ENCODE measurements around the gene ISG20L2. TPM values are rescaled to one million over a fixed set of nuclear protein-coding genes. Genes with fewer than 3 reads are reported as not detected.

Gene ISG20L2
- total RNA-seq, 2 experiments from 2014 or later = 44.2 to 50.9 TPM

DNA sequence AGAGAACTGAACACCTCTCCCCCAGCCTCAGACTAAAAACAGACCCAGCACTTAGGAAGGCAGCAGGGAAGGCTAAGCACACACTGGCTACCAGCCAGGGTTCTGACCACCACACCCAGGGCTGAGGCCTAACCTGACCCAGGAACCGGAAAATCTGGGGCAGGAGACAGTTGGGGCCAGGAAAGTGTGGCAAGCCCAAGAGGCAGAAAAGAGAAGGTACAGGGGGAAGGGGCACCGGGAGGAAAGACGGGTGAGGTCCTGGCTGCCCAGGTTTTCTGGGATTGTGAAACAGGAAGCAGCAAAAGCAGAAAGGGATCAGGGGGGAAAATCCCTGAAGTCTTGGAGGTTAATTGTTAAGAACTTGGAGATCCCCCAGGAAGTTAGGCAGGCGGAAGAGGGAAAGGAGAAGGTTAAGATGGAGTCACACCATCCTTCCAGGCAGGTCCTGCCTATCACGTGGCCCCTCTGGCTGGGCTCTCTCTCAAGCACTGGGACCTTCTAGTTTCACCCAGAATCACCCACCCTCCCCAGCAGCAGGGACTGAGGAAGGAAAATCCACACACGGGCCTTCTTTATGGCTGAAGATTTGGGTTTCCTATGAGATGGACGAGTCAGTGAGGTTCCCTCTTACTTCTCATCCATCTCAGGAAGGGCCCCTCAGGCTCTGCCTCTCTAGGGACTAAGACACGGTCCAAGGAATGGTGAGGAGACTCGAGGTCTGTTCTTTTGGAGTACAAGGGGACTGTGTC lies 20.3 kb upstream of the ISG20L2 start:
- peak overlapping the region; percentile 96 for H3K4me3 Mint-ChIP-seq
- intact Hi-C loops (cut with DNase I, micrococcal nuclease) = loop anchor here in 1 of 2 experiments (10.0 kb wide), 1 partner anchor 534 kb away; the partner anchor contains the start of gene PMF1

DNA sequence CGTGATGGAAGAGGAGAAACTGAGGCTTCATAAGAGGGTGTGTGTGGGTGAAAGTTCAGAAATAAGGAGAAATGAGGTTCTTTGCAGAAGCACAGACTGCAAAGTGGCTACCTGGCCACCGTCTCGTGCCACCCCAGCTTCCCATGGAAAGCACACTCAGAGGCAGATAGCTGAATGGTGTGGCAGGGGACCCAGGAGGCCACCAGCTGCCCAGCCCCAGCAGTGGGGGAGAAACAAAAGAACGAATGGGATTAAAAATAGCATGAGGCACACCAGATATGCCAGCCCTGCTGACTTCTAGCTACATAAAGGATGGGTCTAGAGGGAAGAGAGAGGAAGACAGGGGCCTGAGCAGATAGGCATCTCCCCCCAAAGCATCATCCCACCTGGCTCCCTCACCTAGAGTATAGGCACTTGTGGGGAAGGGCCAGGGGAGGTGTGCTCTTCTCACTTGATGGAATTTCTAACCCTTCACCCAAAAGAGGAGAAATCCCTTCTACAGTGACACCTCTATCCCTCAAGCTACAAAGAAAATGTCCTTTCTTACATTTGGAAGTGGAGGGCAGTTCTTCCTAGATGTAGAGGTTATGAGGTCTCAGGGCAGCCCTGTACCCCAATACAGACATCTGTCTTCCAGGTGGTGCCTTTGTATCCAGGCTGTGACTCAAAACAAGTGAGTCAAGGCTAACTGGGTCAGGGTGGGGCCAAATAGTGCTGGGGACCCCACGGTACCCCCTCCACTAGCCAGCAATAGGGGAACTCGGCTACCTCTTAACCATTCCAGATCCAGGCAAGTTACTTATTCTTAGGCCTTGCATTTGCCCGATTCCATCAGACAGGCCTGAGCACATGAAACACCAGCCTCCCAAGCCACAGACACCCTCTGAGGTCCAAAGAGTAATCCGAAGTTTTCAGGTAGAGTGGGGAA lies 19.4 kb upstream of the ISG20L2 start:
- ChIA-PET POLR2A (interaction anchor here (0.9 to 1.8 kb wide), 3 partner anchors 8 to 20 kb away, joined by 3 to 13 read pairs (median 8); partner anchors contain the start of genes ISG20L2, METTL25B and PRCC), CTCF (interaction anchor here (1.5 to 1.7 kb wide), 2 partner anchors 19 to 22 kb away, joined by 4 to 7 read pairs; partner anchors contain the start of gene PRCC)
- no peaks in the 10 kb centered on the region for H3K27me3 Mint-ChIP-seq
- H3K9me3 Mint-ChIP-seq = no peaks in the 10 kb centered on the region
- Histone ChIP-seq H3K9me3 (ENCODE audit: control insufficient read depth in 1 of 2, insufficient read depth in 1 of 2, low read length in 2 of 2) (peaks cover 0 to 3% of the 10 kb centered on the region in 2 experiments), H3K27me3 (ENCODE audit: control insufficient read depth in 1 of 2, insufficient read depth in 2 of 2, low read length in 2 of 2) (no peaks in the 10 kb centered on the region), H3K4me3 (ENCODE audit: low read length) (peak overlapping the region; percentile 97), H3K36me3 (ENCODE audit: insufficient read depth, low read length) (peaks cover 20% of the 10 kb centered on the region), H3K27ac (ENCODE audit: low read depth in 1 of 2, low read length in 2 of 2) (peak overlapping the region; percentile 70 to 80), H3K4me1 (ENCODE audit: insufficient read depth, low read length) (peaks cover 65% of the 10 kb centered on the region)
- DNase-seq (peak in 3 of 14 experiments; percentile 37 to 53 (median 38)), ATAC-seq (ENCODE audit: poor library complexity) (no peak)
- H3K27ac Mint-ChIP-seq = peak overlapping the region; percentile 85
- TF ChIP-seq, protein P1, sequence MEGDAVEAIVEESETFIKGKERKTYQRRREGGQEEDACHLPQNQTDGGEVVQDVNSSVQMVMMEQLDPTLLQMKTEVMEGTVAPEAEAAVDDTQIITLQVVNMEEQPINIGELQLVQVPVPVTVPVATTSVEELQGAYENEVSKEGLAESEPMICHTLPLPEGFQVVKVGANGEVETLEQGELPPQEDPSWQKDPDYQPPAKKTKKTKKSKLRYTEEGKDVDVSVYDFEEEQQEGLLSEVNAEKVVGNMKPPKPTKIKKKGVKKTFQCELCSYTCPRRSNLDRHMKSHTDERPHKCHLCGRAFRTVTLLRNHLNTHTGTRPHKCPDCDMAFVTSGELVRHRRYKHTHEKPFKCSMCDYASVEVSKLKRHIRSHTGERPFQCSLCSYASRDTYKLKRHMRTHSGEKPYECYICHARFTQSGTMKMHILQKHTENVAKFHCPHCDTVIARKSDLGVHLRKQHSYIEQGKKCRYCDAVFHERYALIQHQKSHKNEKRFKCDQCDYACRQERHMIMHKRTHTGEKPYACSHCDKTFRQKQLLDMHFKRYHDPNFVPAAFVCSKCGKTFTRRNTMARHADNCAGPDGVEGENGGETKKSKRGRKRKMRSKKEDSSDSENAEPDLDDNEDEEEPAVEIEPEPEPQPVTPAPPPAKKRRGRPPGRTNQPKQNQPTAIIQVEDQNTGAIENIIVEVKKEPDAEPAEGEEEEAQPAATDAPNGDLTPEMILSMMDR (IDR thresholded peaks at IDR 0.05) = no peak
- H3K4me1 Mint-ChIP-seq (ENCODE audit: low read depth) = peaks cover 68% of the 10 kb centered on the region
- peaks cover 48% of the 10 kb centered on the region for H3K36me3 Mint-ChIP-seq (ENCODE audit: low read depth)
- intact Hi-C loops (cut with DNase I, micrococcal nuclease) = loop anchor here in 1 of 2 experiments (10.0 kb wide), 1 partner anchor 533 kb away; the partner anchor contains the start of gene PMF1
- peak overlapping the region; percentile 96 for H3K4me3 Mint-ChIP-seq

More for the DNA sequence above, 20.3 kb upstream of the ISG20L2 start:
- ATAC-seq (ENCODE audit: poor library complexity) (no peak), DNase-seq (peak in 3 of 14 experiments; percentile 25 to 67 (median 64))
- TF ChIP-seq, protein P1 (IDR thresholded peaks at IDR 0.05) = no peak
- ChIA-PET CTCF (interaction anchor here (0.7 to 1.7 kb wide), 2 partner anchors 23 kb away, joined by 3 to 7 read pairs; no protein-coding TSS in a partner anchor), POLR2A (interaction anchor here (1.8 kb wide), 2 partner anchors 18 to 21 kb away, joined by 8 to 13 read pairs; partner anchors contain the start of genes ISG20L2, METTL25B and PRCC)
- Mint-ChIP-seq H3K27ac (peak overlapping the region; percentile 85), H3K36me3 (ENCODE audit: low read depth) (peaks cover 39% of the 10 kb centered on the region), H3K9me3 (no peaks in the 10 kb centered on the region), H3K4me1 (ENCODE audit: low read depth) (peaks cover 76% of the 10 kb centered on the region), H3K27me3 (no peaks in the 10 kb centered on the region)
- peaks cover 68% of the 10 kb centered on the region for H3K4me1 ChIP-seq (ENCODE audit: insufficient read depth, low read length)
- H3K27ac ChIP-seq (ENCODE audit: low read depth in 1 of 2, low read length in 2 of 2) = peak overlapping the region; percentile 70 to 80
- peaks cover 0 to 3% of the 10 kb centered on the region in 2 experiments for H3K9me3 ChIP-seq (ENCODE audit: control insufficient read depth in 1 of 2, insufficient read depth in 1 of 2, low read length in 2 of 2)
- peaks cover 12% of the 10 kb centered on the region for H3K36me3 ChIP-seq (ENCODE audit: insufficient read depth, low read length)
- H3K27me3 ChIP-seq (ENCODE audit: control insufficient read depth in 1 of 2, insufficient read depth in 2 of 2, low read length in 2 of 2) = no peaks in the 10 kb centered on the region
- peak overlapping the region; percentile 97 for H3K4me3 ChIP-seq (ENCODE audit: low read length)
